ENCODE results near the gene PRADC1. TPM values are rescaled to one million over a fixed set of nuclear protein-coding genes. Genes with fewer than 3 reads are reported as not detected.
A peak's percentile ranks its signal among the peaks of the same experiment; 100 is the strongest.

Gene PRADC1
- total RNA-seq, 1 donor from 2014 or later = 8.1 TPM

GRCh38 chr2:73268830-73269685 is 36.0 kb upstream of the PRADC1 start:
- no peak for DNase-seq (ENCODE audit: extremely low spot score in 2 of 2)
- H3K27ac ChIP-seq = no peak overlapping the region
- H3K36me3 ChIP-seq = no peaks in the 10 kb centered on the region
- no peak for TF ChIP-seq POLR2AphosphoS5 (IDR thresholded peaks at IDR 0.05; ENCODE audit: insufficient read depth in 1 of 2, low read depth in 1 of 2)
- no peak for TF ChIP-seq POLR2A (IDR thresholded peaks at IDR 0.05)
- no peak for TF ChIP-seq CTCF (IDR thresholded peaks at IDR 0.05)
- intact Hi-C loops (cut with DNase I) = no loop called here
- H3K9me3 ChIP-seq = no peaks in the 10 kb centered on the region
- H3K4me1 ChIP-seq = peaks cover 11% of the 10 kb centered on the region
- no peaks in the 10 kb centered on the region for H3K27me3 ChIP-seq
- H3K4me3 ChIP-seq = peak overlapping the region; percentile 30 to 37

GRCh38 chr2:73268366-73268829 is 35.4 kb upstream of the PRADC1 start:
- TF ChIP-seq CTCF (IDR thresholded peaks at IDR 0.05) (no peak), POLR2AphosphoS5 (IDR thresholded peaks at IDR 0.05; ENCODE audit: insufficient read depth in 1 of 2, low read depth in 1 of 2) (no peak), POLR2A (IDR thresholded peaks at IDR 0.05) (no peak)
- intact Hi-C loops (cut with DNase I) = no loop called here
- Histone ChIP-seq H3K27me3 (no peaks in the 10 kb centered on the region), H3K4me3 (peak overlapping the region; percentile 30 to 37), H3K4me1 (peaks cover 11% of the 10 kb centered on the region), H3K27ac (no peak overlapping the region), H3K9me3 (no peaks in the 10 kb centered on the region), H3K36me3 (no peaks in the 10 kb centered on the region)
- DNase-seq (ENCODE audit: extremely low spot score in 2 of 2) = no peak

GRCh38 chr2:73267008-73267407 is 34.0 kb upstream of the PRADC1 start:
- Histone ChIP-seq H3K27me3 (no peaks in the 10 kb centered on the region), H3K27ac (no peak overlapping the region), H3K36me3 (no peaks in the 10 kb centered on the region), H3K4me1 (peaks cover 11% of the 10 kb centered on the region), H3K9me3 (no peaks in the 10 kb centered on the region), H3K4me3 (no peak overlapping the region)
- intact Hi-C loops (cut with DNase I) = no loop called here
- no peak for TF ChIP-seq POLR2A (IDR thresholded peaks at IDR 0.05)
- TF ChIP-seq POLR2AphosphoS5 (IDR thresholded peaks at IDR 0.05; ENCODE audit: insufficient read depth in 1 of 2, low read depth in 1 of 2) = no peak
- no peak for TF ChIP-seq CTCF (IDR thresholded peaks at IDR 0.05)
- DNase-seq (ENCODE audit: extremely low spot score in 2 of 2) = no peak

GRCh38 chr2:73266061-73266901 is 33.2 kb upstream of the PRADC1 start:
- no peak overlapping the region for H3K4me3 ChIP-seq
- intact Hi-C loops (cut with DNase I) = no loop called here
- TF ChIP-seq CTCF (IDR thresholded peaks at IDR 0.05) = no peak
- H3K9me3 ChIP-seq = no peaks in the 10 kb centered on the region
- no peaks in the 10 kb centered on the region for H3K36me3 ChIP-seq
- no peak for DNase-seq (ENCODE audit: extremely low spot score in 2 of 2)
- H3K4me1 ChIP-seq = peaks cover 11% of the 10 kb centered on the region
- no peak overlapping the region for H3K27ac ChIP-seq
- no peaks in the 10 kb centered on the region for H3K27me3 ChIP-seq
